HL-60 (cell line): ENCODE data around the gene KCNJ11.

Source experiments
- DNase-seq, 2 experiments: peaks; one replicate each; pipeline ENCODE4 v3.0.0-alpha.2; 2010 to 2020; ENCODE audit warnings: low read depth in 1 of 2, low spot score in 1 of 2
- H3K27ac ChIP-seq: fragments of 250-450 bp; sonication (Bioruptor Pico); replicated peaks from 2 replicates; pipeline ENCODE4 v1.5.1; 2020; ENCODE audit warnings: mild to moderate bottlenecking, moderate library complexity
- H3K27me3 ChIP-seq: fragments of 250-450 bp; sonication (Bioruptor Pico); 2 replicates; pipeline ENCODE4 v1.5.1; 2021; ENCODE audit warnings: mild to moderate bottlenecking, moderate library complexity; ENCODE audit not compliant: insufficient read depth, poor library complexity, severe bottlenecking
- H3K4me3 ChIP-seq: replicated peaks from 2 replicates; pipeline ENCODE4 v1.5.1; 2011; ENCODE audit warnings: mild to moderate bottlenecking, control low read depth, low read length; ENCODE audit not compliant: insufficient read depth
- GABPA ChIP-seq: IDR thresholded peaks from 2 replicates; pipeline ENCODE4 v1.6.1; 2012; ENCODE audit warnings: low read depth
- POLR2AphosphoS5 ChIP-seq: IDR thresholded peaks from 2 replicates; pipeline ENCODE4 v1.6.1; 2012; ENCODE audit warnings: low read depth
- SPI1 ChIP-seq: IDR thresholded peaks from 2 replicates; pipeline ENCODE4 v1.6.1; 2012; ENCODE audit warnings: low read depth, mild to moderate bottlenecking, borderline replicate concordance
- TF ChIP-seq, protein P1 (sequence below): IDR thresholded peaks from one replicate; pipeline ENCODE4 v1.5.1; 2011; ENCODE audit warnings: low read length, control low read depth, inconsistent platforms; ENCODE audit not compliant: insufficient read depth
- TF ChIP-seq, protein P2 (sequence below): IDR thresholded peaks from 2 replicates; pipeline ENCODE4 v1.6.1; 2012; ENCODE audit warnings: low read depth; ENCODE audit not compliant: insufficient replicate concordance

KCNJ11 gene

DNA sequence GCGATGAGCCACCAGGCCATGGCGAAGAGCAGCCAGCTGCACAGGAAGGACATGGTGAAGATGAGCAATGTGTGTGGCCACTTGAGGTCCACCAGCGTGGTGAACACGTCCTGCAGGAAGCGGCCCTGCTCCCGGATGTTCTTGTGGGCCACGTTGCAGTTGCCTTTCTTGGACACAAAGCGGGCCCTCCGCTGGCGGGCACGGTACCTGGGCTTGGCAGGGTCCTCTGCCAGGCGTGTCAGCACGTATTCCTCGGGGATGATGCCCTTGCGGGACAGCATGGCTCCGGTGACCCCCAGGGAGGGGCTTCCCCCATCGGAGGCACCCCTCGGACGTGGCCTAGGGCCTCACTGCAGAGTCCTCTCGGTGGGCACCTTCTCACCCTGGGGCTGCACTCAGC lies 648 bp downstream of the KCNJ11 start:
- DNase-seq = no peak
- H3K27ac ChIP-seq = no peak overlapping the region
- TF ChIP-seq SPI1 = no peak
- no peak for TF ChIP-seq GABPA
- TF ChIP-seq, protein P1, sequence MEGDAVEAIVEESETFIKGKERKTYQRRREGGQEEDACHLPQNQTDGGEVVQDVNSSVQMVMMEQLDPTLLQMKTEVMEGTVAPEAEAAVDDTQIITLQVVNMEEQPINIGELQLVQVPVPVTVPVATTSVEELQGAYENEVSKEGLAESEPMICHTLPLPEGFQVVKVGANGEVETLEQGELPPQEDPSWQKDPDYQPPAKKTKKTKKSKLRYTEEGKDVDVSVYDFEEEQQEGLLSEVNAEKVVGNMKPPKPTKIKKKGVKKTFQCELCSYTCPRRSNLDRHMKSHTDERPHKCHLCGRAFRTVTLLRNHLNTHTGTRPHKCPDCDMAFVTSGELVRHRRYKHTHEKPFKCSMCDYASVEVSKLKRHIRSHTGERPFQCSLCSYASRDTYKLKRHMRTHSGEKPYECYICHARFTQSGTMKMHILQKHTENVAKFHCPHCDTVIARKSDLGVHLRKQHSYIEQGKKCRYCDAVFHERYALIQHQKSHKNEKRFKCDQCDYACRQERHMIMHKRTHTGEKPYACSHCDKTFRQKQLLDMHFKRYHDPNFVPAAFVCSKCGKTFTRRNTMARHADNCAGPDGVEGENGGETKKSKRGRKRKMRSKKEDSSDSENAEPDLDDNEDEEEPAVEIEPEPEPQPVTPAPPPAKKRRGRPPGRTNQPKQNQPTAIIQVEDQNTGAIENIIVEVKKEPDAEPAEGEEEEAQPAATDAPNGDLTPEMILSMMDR = no peak
- TF ChIP-seq POLR2AphosphoS5 = no peak
- TF ChIP-seq, protein P2, sequence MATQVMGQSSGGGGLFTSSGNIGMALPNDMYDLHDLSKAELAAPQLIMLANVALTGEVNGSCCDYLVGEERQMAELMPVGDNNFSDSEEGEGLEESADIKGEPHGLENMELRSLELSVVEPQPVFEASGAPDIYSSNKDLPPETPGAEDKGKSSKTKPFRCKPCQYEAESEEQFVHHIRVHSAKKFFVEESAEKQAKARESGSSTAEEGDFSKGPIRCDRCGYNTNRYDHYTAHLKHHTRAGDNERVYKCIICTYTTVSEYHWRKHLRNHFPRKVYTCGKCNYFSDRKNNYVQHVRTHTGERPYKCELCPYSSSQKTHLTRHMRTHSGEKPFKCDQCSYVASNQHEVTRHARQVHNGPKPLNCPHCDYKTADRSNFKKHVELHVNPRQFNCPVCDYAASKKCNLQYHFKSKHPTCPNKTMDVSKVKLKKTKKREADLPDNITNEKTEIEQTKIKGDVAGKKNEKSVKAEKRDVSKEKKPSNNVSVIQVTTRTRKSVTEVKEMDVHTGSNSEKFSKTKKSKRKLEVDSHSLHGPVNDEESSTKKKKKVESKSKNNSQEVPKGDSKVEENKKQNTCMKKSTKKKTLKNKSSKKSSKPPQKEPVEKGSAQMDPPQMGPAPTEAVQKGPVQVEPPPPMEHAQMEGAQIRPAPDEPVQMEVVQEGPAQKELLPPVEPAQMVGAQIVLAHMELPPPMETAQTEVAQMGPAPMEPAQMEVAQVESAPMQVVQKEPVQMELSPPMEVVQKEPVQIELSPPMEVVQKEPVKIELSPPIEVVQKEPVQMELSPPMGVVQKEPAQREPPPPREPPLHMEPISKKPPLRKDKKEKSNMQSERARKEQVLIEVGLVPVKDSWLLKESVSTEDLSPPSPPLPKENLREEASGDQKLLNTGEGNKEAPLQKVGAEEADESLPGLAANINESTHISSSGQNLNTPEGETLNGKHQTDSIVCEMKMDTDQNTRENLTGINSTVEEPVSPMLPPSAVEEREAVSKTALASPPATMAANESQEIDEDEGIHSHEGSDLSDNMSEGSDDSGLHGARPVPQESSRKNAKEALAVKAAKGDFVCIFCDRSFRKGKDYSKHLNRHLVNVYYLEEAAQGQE = no peak
- H3K27me3 ChIP-seq = peaks cover 2% of the 10 kb centered on the region
- H3K4me3 ChIP-seq = no peak overlapping the region

DNA sequence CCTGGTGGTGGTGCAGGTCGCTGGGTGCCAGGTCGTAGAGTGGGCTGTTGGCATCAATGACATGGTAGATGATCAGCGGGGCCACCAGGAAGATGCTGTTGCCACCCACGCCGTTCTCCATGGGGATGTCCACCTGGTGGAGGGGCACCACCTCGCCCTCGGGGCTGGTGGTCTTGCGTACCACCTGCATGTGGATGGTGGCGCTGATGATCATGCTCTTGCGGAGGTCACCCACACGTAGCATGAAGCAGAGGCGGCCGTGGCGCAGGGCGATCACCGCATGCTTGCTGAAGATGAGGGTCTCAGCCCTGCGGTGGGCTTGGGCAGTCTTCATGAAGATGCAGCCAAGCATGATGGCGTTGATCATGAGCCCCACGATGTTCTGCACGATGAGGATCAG lies 1.2 kb downstream of the KCNJ11 start:
- H3K4me3 ChIP-seq = no peak overlapping the region
- no peak for DNase-seq
- H3K27ac ChIP-seq = no peak overlapping the region
- TF ChIP-seq GABPA (no peak), SPI1 (no peak)
- TF ChIP-seq, protein P2 = no peak
- peaks cover 2% of the 10 kb centered on the region for H3K27me3 ChIP-seq

DNA sequence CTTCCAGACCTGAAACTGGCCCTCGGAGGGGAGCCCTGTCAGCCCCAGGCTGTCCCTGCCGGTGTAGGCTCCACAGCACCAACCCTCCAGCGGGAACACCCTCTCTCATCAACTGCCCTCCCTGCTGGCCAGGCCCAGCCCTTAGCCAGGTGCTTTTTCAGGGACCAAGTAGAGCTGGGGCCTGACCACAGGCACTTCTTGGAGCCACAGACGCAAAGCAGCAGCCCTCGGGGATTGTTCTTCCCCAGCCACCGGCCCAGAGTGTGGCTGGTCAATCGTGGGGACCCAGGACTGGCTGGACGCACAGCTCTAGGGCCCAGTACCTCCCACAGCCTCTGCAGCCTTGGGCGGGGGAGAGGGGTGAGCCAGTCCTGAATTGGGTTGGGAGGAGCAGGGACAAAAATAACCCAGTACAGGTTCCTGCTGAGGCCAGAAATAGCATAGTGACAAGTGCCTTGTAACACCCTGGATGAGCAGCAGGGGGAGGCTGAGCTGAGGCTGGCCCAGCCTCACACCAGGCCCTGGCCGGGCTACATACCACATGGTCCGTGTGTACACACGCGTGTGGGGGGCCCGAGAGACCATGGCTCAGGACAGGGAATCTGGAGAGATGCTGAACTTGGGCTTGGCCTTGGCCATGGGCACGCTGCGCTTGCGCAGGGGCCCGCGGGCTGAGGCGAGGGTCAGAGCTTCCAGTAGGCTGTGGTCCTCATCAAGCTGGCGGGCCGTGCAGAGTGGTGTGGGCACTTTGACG lies 2.0 kb downstream of the KCNJ11 start:
- Histone ChIP-seq H3K27me3 (peaks cover 1% of the 10 kb centered on the region), H3K27ac (no peak overlapping the region), H3K4me3 (no peak overlapping the region)
- peak; percentile 49 to 67 for DNase-seq
- TF ChIP-seq, protein P1 = peak; percentile 85
- no peak for TF ChIP-seq POLR2AphosphoS5

DNA sequence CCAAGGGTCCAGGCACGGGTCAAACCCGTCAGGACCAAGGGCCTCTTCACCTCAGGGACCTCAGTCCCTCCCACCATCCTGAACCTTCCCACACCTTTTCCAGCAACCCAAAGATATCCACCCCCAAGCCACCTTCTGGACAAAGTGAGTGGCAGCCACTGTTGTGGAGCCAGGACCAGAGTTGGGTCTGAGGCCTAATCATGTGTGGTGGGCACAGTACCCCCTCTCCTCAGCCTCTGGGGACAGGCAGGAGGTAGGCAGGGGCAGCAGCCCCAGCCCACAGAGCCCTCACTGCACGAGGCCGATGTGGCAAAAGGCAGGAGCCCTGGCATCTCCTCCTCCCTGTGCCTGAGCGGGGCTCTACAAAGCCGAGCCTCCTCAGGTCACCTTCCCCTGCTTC lies 2.5 kb downstream of the KCNJ11 start:
- TF ChIP-seq, protein P1 = no peak
- TF ChIP-seq, protein P2 = no peak
- no peaks in the 10 kb centered on the region for H3K27me3 ChIP-seq
- no peak overlapping the region for H3K4me3 ChIP-seq
- H3K27ac ChIP-seq = no peak overlapping the region
- no peak for DNase-seq
